NCI-H510A treated with DMSO at 0.1 percent for 48 hours (cell line): ENCODE data around the gene AWAT2.
A peak's percentile ranks its signal among the peaks of the same experiment; 100 is the strongest.

Experiments
- DNase-seq: peaks from one replicate; lab custom pipeline; 2025; lab: John Stamatoyannopoulos, UW

Gene AWAT2, protein sequence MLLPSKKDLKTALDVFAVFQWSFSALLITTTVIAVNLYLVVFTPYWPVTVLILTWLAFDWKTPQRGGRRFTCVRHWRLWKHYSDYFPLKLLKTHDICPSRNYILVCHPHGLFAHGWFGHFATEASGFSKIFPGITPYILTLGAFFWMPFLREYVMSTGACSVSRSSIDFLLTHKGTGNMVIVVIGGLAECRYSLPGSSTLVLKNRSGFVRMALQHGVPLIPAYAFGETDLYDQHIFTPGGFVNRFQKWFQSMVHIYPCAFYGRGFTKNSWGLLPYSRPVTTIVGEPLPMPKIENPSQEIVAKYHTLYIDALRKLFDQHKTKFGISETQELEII

DNA sequence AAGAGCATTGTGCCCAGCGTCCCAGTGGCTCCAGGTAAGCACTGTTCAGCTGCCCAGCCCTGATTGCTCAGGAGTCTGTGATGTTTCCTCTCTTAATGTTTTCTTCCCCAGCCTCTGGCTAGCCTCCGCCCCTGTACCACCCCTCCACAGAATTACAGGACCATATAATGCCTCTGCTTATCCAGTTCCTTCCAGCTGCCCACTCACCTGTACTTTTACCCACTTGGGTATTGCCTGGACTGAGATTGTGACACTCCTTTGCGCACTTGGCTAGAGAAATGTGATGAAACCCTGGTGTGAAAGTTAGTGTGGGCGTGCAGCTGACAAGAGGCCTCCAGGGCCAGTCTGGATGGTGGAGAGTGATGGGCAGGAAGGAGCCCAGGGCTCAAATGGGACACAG, at the start of gene AWAT2:
TSS of gene AWAT2 (minus strand) at position 14 of the 400 bp plus-strand sequence. CDS start at position 8, 6 bp downstream.
- no peak for DNase-seq

DNA sequence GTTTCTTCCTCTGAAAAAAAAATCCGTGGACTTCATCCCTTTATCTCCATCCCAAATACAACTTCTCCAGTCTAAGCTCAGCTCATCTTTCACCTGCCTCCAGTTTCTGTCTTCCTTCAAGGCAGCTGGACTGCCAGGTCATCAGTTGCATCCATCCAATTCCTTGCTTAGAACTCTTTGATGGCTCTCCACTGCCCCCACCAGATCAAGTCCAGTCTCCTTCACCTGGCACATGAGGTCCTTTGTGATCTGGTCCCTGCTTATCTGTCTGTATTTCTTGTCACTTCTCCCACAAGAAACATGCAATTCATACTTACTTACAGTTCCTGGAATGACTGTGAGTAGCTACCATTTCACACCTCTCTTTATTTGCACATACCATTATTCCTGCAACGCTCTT, 46.3 kb upstream of the AWAT2 start:
- peak; percentile 28 for DNase-seq

DNA sequence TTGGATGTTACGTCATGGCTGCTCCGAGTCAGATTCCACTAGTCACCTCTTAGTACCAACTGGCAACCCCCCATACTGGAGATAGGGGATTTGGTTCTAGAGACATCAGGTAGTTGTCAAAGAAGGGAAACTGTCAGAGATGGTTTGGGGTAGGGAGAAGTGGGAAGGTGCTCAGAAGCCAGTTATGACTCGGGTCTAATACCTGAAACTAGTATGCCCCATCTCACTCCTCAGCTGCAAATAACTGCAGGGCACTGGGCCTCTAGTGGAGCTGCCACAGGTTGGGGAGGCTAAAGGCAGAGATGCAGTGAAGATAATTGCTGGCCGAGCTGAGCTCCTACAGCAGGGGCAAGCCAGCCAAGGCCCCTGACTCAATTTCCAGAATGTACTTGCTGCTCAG, 42.5 kb upstream of the AWAT2 start:
- DNase-seq = no peak

DNA sequence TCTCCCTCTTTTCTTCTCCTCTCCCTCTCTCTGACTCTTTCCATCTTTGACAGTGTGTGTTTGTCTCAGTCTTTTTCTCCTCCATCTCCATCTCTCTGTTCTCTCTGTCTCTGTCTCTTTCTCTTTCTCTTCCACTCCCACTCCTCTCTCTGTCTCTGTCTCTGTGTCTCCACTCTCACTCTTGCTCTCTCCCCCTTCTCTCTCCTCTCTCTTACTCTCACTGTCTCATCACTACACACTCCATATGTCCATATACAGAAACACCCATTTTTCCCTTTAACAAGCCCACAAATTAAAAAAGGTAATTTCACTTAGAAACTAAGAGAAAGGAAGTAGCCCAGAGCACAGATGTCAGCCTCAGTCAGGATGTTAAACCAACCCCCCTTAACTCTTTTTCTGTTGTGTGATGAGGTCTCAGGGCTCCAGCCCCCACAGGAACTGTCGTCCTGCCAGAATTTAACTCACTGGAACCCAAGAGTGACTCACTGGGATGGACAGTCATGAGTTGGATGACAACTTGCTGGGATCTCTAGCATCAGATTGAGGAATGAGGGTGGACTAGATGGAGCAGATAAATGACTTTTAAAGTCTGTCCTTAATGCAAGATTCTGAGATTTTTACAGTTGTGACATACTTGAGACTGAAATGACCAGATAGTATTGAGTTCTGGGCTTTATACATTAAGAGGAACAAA, 40.0 kb upstream of the AWAT2 start:
- no peak for DNase-seq

DNA sequence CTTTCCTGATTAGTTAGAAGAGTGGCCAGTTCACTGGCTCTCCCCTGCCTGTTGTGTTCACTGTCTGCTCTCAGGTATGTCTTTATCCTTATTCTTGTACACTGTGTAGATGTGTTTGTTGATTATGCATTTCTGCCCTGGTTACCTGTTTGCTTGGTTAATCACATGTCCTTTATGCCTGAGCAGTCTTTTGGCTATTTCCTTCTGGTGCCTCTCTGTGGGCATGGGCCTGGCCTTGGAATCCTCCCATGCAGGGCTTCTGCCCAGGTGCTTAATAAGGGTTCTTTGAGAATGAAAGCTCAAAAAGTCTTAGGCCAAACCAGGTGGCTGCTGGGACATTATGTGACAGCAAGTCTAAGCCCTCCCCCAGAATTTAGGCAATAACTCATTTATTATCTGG, 39.0 kb upstream of the AWAT2 start:
- no peak for DNase-seq

DNA sequence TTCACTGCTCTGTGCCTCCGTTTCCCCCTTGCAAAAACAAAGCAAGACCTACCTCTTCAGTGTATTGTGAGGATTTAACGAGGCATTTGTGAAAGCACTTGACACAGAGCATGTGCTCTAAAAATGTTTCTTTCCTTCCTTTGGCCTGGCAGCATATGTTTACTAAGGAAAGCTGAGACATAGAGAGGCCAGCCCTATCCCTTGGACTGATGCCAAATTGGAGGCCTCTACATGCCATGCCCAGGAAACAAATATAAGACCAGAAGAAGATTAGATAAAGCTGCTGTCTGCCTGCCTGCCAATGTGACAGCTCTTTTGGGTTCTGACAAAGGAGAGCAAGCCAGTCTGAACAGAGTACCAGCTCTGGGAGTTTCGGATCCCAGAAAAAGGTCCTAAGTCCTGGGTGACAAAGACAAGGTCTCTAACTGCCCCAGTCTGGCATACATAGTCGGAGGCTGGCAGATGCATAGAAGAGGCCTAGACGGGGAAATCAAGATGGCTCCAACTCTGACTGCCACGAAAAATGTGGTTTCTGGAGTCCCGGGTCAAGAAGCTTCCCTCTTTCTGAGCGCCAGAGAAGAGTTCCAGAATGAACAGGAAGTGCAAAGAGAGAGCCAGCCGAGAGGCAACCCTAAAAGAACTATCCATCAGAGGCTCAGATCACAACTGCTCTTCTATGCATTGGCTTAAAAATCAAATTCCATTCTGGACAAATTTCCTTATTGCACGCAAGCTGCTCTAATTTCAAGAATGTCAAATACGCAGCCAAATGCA, 38.3 kb upstream of the AWAT2 start:
- peak; percentile 58 for DNase-seq

DNA sequence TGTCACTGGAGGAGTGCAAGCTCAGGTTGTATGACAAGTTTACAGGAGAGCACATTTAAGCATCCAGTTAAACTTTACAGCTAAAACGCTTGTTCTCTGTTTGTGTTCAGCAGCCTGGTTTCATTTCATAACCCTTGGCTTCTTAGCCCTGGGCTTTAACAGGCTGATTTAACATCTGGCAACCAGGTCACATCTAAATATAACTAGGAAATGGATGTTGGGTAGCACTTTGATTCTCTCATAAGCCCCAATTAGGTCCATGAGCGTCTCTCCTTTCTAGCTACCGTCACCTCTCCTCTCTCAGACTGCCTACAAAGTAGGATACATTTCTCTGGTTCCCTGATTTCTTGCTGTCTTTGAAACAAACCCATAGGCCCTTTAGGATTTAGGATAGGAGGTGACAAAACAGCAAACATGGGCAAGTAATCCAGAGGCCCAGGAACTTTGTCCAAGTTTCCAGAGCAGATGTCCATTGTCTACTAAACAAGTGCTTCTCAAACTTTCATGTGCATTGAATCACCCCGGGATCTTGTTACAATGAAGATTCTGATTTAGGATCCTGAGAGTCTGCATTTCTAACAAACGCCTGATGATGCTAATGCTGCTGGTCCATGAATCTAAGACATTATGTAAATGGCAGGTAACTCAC, 35.0 kb upstream of the AWAT2 start:
- DNase-seq = no peak

DNA sequence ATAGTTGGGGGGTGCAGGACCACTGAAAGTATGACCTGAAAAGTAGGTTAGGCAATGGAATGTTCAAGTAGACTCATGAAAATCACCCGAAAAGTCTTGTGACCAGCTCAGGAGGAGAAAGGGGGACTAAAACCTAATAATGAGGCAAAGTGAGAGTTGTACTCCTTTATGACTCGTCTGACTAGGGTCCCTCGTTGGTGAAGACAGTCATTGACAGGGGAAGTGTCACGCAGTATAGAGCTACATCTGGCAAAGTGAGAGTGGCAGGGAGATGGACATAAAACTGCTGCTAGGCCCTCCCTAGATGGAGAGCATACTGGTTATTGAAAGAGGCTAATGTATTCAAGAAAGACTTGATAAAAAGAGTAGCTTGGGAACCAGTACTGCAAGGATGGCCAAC, 33.0 kb upstream of the AWAT2 start:
- DNase-seq = no peak

DNA sequence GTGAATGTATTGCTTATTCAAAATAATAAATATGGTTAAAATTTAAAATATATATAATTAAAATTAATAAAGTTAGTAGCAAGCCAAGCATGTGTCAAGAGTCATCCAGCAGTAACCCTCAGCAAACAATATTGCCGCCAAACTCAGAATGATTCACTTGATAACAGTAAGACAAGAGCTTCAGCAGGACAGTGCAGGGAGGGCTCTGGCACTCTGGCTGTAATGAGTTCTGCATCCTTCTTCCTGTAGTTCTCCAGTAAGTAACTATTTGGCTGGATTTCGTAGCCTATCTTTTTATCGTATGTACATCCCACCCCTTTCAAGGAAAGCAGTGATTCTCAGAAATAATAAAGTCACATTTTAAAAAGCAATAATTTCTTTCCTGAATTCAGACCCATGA, 30.1 kb upstream of the AWAT2 start:
- DNase-seq = no peak

DNA sequence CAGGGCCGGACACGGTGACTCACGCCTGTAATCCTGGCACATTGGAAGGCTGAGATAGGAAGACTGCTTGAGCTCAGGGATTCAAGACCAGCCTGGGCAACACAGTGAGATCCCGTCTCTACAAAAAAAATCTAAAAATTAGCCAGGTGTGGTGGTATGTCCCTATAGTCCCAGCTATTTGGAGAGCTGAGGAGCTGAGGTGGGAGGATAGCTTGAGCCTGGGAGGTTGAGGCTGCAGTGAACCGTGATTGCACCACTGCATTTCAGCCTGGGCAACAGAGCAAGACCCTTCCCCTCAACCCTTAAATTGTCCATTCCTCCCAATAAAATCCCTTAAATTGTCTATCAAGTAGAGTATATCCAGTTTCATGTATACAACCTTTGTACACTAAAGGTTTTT, 29.6 kb upstream of the AWAT2 start:
- no peak for DNase-seq

DNA sequence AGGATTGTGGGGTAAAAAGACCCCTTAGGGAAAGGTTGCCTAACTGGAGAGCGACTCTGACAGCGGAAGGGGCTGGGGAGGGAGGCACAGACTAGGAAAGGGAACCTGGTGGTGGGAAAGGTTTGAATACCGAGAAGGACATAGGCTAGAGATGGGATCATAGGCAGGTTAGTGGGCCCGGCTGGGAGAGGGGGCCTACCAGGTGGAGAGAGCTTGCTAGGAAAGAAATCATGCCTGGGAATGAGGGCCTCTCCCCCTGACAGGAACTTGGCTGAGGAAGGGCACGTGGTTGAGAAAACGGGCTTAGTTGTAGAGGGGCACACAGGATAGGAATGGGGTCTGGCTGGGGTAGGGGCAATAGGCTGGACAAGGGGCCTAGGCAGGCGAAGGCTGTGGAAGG, 16.9 kb upstream of the AWAT2 start:
- no peak for DNase-seq

DNA sequence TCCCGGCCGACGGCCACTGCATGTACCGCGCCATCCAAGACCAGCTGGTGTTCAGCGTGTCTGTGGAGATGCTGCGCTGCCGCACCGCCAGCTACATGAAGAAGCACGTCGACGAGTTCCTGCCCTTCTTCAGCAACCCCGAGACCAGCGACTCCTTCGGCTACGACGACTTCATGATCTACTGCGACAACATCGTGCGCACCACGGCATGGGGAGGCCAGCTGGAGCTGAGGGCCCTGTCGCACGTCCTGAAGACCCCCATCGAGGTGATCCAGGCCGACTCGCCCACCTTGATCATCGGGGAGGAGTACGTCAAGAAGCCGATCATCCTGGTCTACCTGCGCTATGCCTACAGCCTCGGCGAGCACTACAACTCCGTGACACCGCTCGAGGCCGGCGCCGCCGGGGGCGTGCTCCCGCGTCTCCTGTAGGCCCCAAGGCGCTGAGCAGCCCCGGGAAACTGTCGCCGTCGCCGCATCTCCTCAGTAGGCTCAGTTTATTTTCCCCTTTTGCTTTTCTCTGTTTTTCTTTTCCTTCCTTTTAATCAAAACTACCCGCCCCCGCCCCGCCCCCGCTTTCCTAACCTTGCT, 13.3 kb upstream of the AWAT2 start:
- DNase-seq = no peak

DNA sequence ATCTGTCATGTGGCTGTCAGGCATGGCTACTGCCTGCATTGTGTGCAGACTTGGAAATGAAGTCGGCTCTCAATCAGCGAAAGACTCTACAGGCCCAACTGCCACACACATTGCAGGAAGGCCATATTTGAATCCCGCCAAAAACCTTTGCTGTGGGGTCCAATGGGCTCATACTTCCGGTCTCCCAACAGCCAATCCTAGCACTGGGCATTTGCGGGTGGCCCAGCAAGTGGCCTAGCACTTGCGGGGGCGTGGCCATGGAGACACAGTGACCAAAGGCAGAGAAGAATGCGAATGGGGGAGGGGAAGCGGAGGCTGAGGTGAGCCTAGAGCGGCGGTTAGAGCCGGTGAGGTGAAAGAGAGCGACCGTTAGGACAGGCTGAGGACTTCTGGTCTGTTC, 12.3 kb upstream of the AWAT2 start, which contains the start of gene OTUD6A:
TSS of gene OTUD6A (plus strand) at position 382 of the 400 bp plus-strand sequence. CDS start 68 bp downstream, outside the sequence.
- DNase-seq = no peak

DNA sequence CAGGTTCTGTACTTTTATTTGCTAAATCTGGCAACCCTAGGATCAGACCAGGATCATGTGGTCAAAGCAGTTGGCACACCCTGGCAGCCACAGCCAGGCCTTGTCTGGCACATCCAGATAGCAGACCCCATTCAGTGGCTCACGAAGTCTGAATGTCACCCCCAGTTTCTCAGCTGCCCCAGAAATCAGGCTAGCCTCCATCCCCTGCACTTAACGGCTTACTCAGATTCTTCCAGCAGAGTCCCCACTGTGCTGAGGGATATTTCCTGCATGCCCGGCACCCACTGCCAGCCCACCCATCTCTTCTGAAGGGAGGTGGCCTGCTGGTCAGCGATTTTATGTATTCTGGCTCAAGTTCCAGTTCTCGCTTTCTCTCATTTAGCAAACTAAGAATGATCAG, 4.7 kb upstream of the AWAT2 start:
- no peak for DNase-seq

DNA sequence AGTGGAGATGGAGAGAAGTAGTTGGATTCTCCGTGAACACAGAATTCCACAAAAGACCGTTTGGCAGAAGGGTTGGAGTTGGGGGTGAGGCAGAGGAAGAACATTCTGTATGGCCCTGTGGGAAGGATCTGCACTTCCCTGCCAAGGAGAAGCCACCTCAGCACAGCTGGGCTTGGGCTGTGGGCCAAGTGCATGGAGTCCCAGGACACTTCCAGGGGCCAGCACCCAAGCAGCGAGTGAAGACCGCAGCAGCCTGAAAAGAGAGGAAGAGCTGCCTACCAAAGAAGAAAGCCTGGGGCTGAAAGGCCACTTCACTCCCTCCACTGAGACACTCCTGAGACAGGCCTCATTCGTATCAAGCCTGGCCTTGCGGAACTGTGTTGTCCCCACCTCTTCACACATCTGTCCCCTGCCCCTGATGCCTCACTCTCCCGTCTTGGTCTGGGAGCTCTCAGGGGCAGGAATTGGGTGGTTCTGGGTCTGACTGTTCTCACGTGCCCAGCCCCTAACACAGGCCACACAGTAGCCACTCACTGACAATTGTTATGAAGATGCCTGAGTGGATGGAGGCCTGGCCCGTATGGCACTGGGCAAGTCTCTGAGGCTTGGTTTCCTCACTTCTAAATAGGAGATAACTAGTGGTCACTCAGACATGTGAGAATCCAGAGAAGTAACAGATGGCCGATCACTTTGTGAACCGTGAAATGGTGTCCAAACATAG, 3.3 kb upstream of the AWAT2 start:
- DNase-seq = no peak

DNA sequence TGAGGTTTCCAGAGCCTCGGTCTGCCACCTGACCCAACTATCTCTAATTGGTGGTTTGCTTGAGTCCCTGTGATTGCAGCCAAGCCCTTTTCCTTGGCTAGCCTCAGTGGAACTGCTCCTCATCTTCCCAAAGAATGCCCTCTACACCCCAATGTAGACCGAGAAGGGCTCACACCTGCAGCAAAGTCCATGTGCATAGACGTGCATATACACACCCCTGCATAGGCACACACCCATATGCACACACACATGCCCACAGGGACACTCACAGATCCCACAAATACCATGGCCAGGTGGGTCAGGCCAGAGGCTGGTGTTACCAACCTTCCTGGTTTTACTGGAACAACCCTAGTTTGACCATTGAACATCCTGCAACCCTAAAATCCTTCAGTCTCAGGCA, 332 bp downstream of the AWAT2 start:
- no peak for DNase-seq

DNA sequence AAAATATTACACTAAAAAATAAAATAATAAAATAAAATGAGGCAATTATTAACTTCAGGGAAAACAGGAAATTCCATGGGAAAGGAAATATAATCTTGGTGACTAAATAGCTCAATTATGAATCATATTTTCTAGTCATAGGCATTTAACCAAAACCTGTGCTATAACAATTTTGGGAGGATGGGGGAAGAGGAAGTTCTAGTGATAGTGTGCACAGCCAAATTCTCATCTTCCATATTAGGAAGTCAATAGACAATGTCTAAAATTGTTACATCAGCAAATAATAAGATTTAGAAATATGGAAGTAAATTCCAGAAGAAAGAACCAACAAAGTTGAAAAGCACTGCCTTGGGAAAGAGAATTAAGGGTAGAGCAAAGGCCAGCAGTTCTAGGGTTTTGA, 2.8 kb downstream of the AWAT2 start:
- no peak for DNase-seq

DNA sequence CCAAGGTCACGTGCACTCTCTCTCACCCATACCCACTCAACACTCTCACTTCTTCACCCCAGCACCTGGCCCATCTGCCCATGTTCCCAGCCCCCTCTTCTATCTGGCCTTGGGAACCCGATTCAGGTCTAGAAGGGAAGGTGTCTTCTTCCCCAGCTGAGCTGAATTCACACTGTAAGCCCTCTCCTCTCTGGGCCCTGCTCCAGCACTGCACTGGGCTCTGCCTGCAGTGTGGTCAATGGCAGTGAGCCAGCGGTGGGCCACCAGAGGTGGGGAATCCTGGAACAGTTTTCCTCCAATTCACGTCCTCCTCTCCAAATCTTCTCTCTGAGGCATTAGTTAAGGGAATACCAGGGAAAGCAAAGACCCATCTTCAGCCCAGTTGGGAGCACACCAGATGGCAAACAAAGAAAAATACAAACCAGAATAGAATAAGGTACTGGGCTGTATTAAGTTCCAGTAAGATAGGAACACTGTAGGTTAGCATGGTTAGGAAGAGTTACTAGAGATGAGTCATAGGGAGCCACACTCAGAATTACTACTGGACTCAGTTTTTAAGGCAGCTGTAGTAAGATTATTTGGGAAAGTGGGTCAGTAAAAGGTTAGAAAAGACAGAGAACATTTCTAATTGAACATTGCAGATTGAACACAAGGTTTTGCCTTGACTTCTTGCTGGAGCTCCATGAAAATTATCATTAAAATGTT, 5.0 kb downstream of the AWAT2 start:
- DNase-seq = no peak

DNA sequence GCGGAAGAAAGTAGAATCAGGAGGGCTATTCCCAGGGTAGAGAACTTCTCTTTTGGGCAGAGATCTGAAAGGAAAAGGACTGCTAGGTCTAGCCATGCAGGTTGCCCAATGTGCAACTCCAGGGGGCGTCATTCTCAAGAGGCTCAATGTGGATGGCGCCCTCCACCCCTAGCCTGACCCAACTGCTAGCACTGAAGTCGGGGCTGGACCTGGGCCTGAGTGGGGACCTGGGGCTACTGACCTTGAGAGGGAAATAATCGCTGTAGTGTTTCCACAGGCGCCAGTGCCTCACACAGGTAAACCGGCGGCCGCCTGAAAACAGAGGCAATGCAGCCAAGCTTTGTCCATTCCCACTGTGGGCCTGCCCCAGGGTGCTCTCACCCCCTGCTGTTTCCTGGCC, 6.1 kb downstream of the AWAT2 start:
- no peak for DNase-seq
